H9 (cell line): ENCODE data around the gene B4GALNT4. TPM values are rescaled to one million over a fixed set of nuclear protein-coding genes. Genes with fewer than 3 reads are reported as not detected.
A peak's percentile ranks its signal among the peaks of the same experiment; 100 is the strongest.

Experiments used
- DNase-seq: peaks from one replicate; pipeline ENCODE4 v3.0.0-alpha.2; 2017
- H2AFZ ChIP-seq: one replicate; pipeline ENCODE4 v1.6.1; 2013; ENCODE audit warnings: mild to moderate bottlenecking, low read length, control low read depth, moderate library complexity
- H2AK5ac ChIP-seq: 2 replicates; pipeline ENCODE4 v1.6.1; 2013; ENCODE audit warnings: low read length, control low read depth, mixed read lengths; ENCODE audit not compliant: insufficient read length
- H2BK120ac ChIP-seq: one replicate; pipeline ENCODE4 v1.6.1; 2013; ENCODE audit warnings: low read depth, mild to moderate bottlenecking, low read length, control low read depth, inconsistent platforms; ENCODE audit not compliant: poor library complexity, severe bottlenecking
- H2BK12ac ChIP-seq: 2 replicates; pipeline ENCODE4 v1.6.1; 2013; ENCODE audit warnings: low read length, control low read depth, mixed read lengths, low read depth; ENCODE audit not compliant: insufficient read length
- H2BK15ac ChIP-seq: 2 replicates; pipeline ENCODE4 v1.6.1; 2013; ENCODE audit warnings: low read depth, low read length, control low read depth
- H2BK20ac ChIP-seq: one replicate; pipeline ENCODE4 v1.6.1; 2013; ENCODE audit warnings: low read depth, mild to moderate bottlenecking, low read length, control low read depth, inconsistent platforms; ENCODE audit not compliant: poor library complexity, severe bottlenecking
- H2BK5ac ChIP-seq: 2 replicates; pipeline ENCODE4 v1.6.1; 2013; ENCODE audit warnings: low read length, control low read depth, mixed read lengths; ENCODE audit not compliant: insufficient read length
- H3K14ac ChIP-seq: 2 replicates; pipeline ENCODE4 v1.6.1; 2013; ENCODE audit warnings: low read length, control low read depth; ENCODE audit not compliant: insufficient read depth
- H3K18ac ChIP-seq: 2 replicates; pipeline ENCODE4 v1.6.1; 2013; ENCODE audit warnings: low read depth, mild to moderate bottlenecking, mixed read lengths, low read length, control low read depth; ENCODE audit not compliant: insufficient read length
- H3K23ac ChIP-seq: 2 replicates; pipeline ENCODE4 v1.6.1; 2013; ENCODE audit warnings: low read length, control low read depth, mixed read lengths, low read depth; ENCODE audit not compliant: insufficient read length
- H3K23me2 ChIP-seq: 2 replicates; pipeline ENCODE4 v1.6.1; 2013; ENCODE audit warnings: low read depth, mild to moderate bottlenecking, mixed read lengths, low read length, control low read depth; ENCODE audit not compliant: insufficient read length, poor library complexity, severe bottlenecking
- H3K27ac ChIP-seq: 2 replicates; pipeline ENCODE4 v1.5.1; 2013; ENCODE audit warnings: low read length, control low read depth, mixed read lengths, low read depth; ENCODE audit not compliant: insufficient read length
- H3K27me3 ChIP-seq: 2 replicates; pipeline ENCODE4 v1.6.1; 2013; ENCODE audit warnings: low read length, control low read depth, inconsistent platforms; ENCODE audit not compliant: insufficient read depth
- H3K4ac ChIP-seq: 2 replicates; pipeline ENCODE4 v1.6.1; 2013; ENCODE audit warnings: low read depth, mild to moderate bottlenecking, control low read depth, inconsistent platforms, low read length, moderate library complexity
- H3K4me1 ChIP-seq: 2 replicates; pipeline ENCODE4 v1.6.1; 2013; ENCODE audit warnings: low read length, control low read depth, inconsistent platforms; ENCODE audit not compliant: insufficient read depth
- H3K4me2 ChIP-seq: 2 replicates; pipeline ENCODE4 v1.6.1; 2013; ENCODE audit warnings: low read length, control low read depth, mixed read lengths; ENCODE audit not compliant: insufficient read length, insufficient read depth
- H3K56ac ChIP-seq: 2 replicates; pipeline ENCODE4 v1.6.1; 2013; ENCODE audit warnings: low read depth, mild to moderate bottlenecking, mixed read lengths, low read length, control low read depth; ENCODE audit not compliant: insufficient read length
- H3K79me1 ChIP-seq: 2 replicates; pipeline ENCODE4 v1.6.1; 2013; ENCODE audit warnings: low read depth, mild to moderate bottlenecking, moderate library complexity, low read length, control low read depth, inconsistent platforms; ENCODE audit not compliant: insufficient read depth, poor library complexity, severe bottlenecking
- H3K79me2 ChIP-seq: 2 replicates; pipeline ENCODE4 v1.6.1; 2013; ENCODE audit warnings: low read length, control low read depth, inconsistent platforms; ENCODE audit not compliant: insufficient read depth
- H3K9ac ChIP-seq: 2 replicates; pipeline ENCODE4 v1.6.1; 2013; ENCODE audit warnings: low read length, control low read depth, mixed read lengths; ENCODE audit not compliant: insufficient read length; ENCODE audit errors: extremely low read depth
- H3K9me3 ChIP-seq: one replicate; pipeline ENCODE4 v1.6.1; 2013; ENCODE audit warnings: low read depth, low read length, inconsistent platforms; ENCODE audit not compliant: control insufficient read depth
- H3T11ph ChIP-seq: one replicate; pipeline ENCODE4 v1.6.1; 2013; ENCODE audit warnings: mild to moderate bottlenecking, low read length, control low read depth, inconsistent platforms
- H4K20me1 ChIP-seq: one replicate; pipeline ENCODE4 v1.6.1; 2013; ENCODE audit not compliant: control insufficient read depth, insufficient read length, insufficient read depth
- H4K5ac ChIP-seq: 2 replicates; pipeline ENCODE4 v1.6.1; 2013; ENCODE audit warnings: low read depth, mild to moderate bottlenecking, mixed read lengths, low read length, control low read depth; ENCODE audit not compliant: insufficient read length
- H4K8ac ChIP-seq: replicated peaks from 2 replicates; pipeline ENCODE4 v1.6.1; 2013; ENCODE audit warnings: low read length, control low read depth, mixed read lengths, low read depth; ENCODE audit not compliant: insufficient read length
- H4K91ac ChIP-seq: 2 replicates; pipeline ENCODE4 v1.6.1; 2013; ENCODE audit warnings: low read depth, mild to moderate bottlenecking, moderate library complexity, mixed read lengths, low read length, control low read depth; ENCODE audit not compliant: insufficient read length
- H3K27ac Mint-ChIP-seq, 3 experiments: 2 replicates in 2 of 3; 3 replicates in 1 of 3; pipeline ENCODE4 v1.8.0; 2020 to 2021; ENCODE audit warnings: mixed read lengths in 3 of 3, mild to moderate bottlenecking in 1 of 3, moderate library complexity in 1 of 3
- H3K27me3 Mint-ChIP-seq: 2 replicates; pipeline ENCODE4 v1.8.0; 2021; ENCODE audit warnings: low read depth, mild to moderate bottlenecking, moderate library complexity, mixed read lengths
- H3K36me3 Mint-ChIP-seq, 3 experiments: 2 replicates in 2 of 3; 3 replicates in 1 of 3; pipeline ENCODE4 v1.8.0; 2020 to 2021; ENCODE audit warnings: low read depth in 3 of 3, mixed read lengths in 3 of 3; ENCODE audit not compliant: insufficient read depth in 1 of 3
- H3K4me1 Mint-ChIP-seq, 2 experiments: 2 replicates each; pipeline ENCODE4 v1.8.0; 2020; ENCODE audit warnings: mixed read lengths in 2 of 2
- H3K4me3 Mint-ChIP-seq, 2 experiments: 2 replicates in 1 of 2; 3 replicates in 1 of 2; pipeline ENCODE4 v1.8.0; 2020 to 2021; ENCODE audit warnings: mild to moderate bottlenecking in 2 of 2, mixed read lengths in 2 of 2, moderate library complexity in 1 of 2
- H3K9me3 Mint-ChIP-seq, 2 experiments: 2 replicates in 1 of 2; 3 replicates in 1 of 2; pipeline ENCODE4 v1.8.0; 2020; ENCODE audit warnings: mild to moderate bottlenecking in 2 of 2, mixed read lengths in 2 of 2, moderate library complexity in 1 of 2
- WGBS: extraction: QIAGEN DNeasy Blood & Tissue Kit; methylation state at CpG from one replicate; pipeline ENCODE4 v1.1.7; 2013; ENCODE audit warnings: missing lambda C conversion rate, low lambda C conversion rate, mixed read lengths; ENCODE audit not compliant: insufficient read length; ENCODE audit errors: extremely low coverage; 5-methylcytosine and 5-hydroxymethylcytosine counted together
- total RNA-seq: library from RNA; stranded (reverse); gene quantifications from 2 replicates; pipeline ENCODE4 v1.2.1, GENCODE V29; 2021
- TF ChIP-seq, protein P1 (sequence below): fragments of 200-600 bp; sonication (generic); conservative IDR thresholded peaks from 3 replicates; pipeline ENCODE4 v1.8.0; 2021; ENCODE audit warnings: antibody characterized with exemption, mild to moderate bottlenecking

Gene B4GALNT4
- total RNA-seq, 1 experiment from 2014 or later: 105 TPM

DNA sequence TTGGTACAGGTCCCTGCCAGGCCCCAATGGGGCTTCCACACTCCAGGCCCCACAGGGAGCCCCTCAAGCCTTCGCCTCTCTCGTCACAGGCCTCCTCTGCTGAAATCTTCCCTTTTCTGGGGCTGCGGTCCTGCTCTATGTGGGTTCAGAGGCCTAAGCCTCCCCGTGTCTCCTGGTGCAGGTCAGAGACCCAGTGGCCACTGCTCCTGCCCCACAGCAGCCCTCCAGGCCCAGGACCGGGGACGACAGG is 42.8 kb upstream of the B4GALNT4 start:
- H3K36me3 Mint-ChIP-seq: peaks cover 0 to 16% (median 4%) of the 10 kb centered on the region in 3 experiments; a peak in 4 of 7 replicates
- Histone ChIP-seq H2AK5ac (no peak overlapping the region), H2BK15ac (no peak overlapping the region), H3K23me2 (no peaks in the 10 kb centered on the region), H3K4me2 (no peak overlapping the region), H3K27me3 (no peaks in the 10 kb centered on the region), H3T11ph (no peak overlapping the region), H3K18ac (no peak overlapping the region), H3K23ac (no peak overlapping the region), H3K4me1 (peaks cover 4% of the 10 kb centered on the region; the same call in 1 of the 2 replicates), H3K9me3 (no peaks in the 10 kb centered on the region), H2BK5ac (no peak overlapping the region), H4K8ac (no peak overlapping the region), H3K79me1 (no peaks in the 10 kb centered on the region), H3K56ac (no peak overlapping the region), H4K20me1 (no peaks in the 10 kb centered on the region), H3K14ac (no peak overlapping the region; the same call in 1 of the 2 replicates), H2AFZ (no peak overlapping the region), H4K91ac (no peak overlapping the region), H3K9ac (no peak overlapping the region), H2BK120ac (no peak overlapping the region), H3K79me2 (no peaks in the 10 kb centered on the region), H3K27ac (no peak overlapping the region), H2BK20ac (no peak overlapping the region), H2BK12ac (no peak overlapping the region), H3K4ac (no peak overlapping the region), H4K5ac (no peak overlapping the region)
- TF ChIP-seq, protein P1, sequence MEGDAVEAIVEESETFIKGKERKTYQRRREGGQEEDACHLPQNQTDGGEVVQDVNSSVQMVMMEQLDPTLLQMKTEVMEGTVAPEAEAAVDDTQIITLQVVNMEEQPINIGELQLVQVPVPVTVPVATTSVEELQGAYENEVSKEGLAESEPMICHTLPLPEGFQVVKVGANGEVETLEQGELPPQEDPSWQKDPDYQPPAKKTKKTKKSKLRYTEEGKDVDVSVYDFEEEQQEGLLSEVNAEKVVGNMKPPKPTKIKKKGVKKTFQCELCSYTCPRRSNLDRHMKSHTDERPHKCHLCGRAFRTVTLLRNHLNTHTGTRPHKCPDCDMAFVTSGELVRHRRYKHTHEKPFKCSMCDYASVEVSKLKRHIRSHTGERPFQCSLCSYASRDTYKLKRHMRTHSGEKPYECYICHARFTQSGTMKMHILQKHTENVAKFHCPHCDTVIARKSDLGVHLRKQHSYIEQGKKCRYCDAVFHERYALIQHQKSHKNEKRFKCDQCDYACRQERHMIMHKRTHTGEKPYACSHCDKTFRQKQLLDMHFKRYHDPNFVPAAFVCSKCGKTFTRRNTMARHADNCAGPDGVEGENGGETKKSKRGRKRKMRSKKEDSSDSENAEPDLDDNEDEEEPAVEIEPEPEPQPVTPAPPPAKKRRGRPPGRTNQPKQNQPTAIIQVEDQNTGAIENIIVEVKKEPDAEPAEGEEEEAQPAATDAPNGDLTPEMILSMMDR: no peak
- WGBS: no CpG with 5 or more reads among the region's 6 CpGs
- peaks cover 23 to 30% of the 10 kb centered on the region in 2 experiments for H3K4me1 Mint-ChIP-seq
- no peak for DNase-seq
- H3K4me3 Mint-ChIP-seq: no peak overlapping the region
- H3K27ac Mint-ChIP-seq: peak overlapping the region; percentile 82 to 92 (median 91); a peak in 4 of 7 replicates
- H3K9me3 Mint-ChIP-seq: peaks cover 3 to 5% of the 10 kb centered on the region in 2 experiments; a peak in 4 of 5 replicates
- peaks cover 1% of the 10 kb centered on the region for H3K27me3 Mint-ChIP-seq
